ENCODE results near the gene FCGR2B. TPM values are rescaled to one million over a fixed set of nuclear protein-coding genes. Genes with fewer than 3 reads are reported as not detected.

Gene FCGR2B
- total RNA-seq (2022; extraction: Qiagen RNA extraction; ENCODE audit: low read depth), result not detected in 5 replicates

DNA sequence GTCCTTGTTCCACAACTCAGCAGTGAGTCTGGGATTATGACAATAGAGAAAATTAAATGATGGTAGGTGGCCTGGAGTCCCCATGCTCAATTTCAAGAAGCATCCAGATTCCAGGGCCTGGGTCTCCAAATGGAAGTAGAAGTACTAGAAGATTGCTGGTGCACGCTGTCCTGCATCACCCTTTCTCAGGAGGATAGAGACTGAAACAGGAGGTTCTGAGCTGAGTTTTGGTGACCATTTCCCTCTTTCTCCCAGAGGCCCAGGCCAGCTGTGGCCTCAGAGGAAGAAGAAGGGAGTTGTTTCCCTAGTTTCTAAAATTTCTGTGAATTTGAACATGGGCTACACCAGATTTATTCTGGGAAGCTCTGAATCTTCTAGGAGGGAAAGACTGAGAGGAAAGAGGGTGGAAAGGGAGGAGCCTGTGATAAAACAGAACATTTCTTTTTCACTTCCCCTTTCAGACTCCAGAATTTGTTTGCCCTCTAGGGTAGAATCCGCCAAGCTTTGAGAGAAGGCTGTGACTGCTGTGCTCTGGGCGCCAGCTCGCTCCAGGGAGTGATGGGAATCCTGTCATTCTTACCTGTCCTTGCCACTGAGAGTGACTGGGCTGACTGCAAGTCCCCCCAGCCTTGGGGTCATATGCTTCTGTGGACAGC is at the start of gene FCGR2B:
FCGR2B (plus strand) TSS at position 460 of the 656 bp plus-strand sequence; CDS start at position 559, 99 bp downstream.

DNA sequence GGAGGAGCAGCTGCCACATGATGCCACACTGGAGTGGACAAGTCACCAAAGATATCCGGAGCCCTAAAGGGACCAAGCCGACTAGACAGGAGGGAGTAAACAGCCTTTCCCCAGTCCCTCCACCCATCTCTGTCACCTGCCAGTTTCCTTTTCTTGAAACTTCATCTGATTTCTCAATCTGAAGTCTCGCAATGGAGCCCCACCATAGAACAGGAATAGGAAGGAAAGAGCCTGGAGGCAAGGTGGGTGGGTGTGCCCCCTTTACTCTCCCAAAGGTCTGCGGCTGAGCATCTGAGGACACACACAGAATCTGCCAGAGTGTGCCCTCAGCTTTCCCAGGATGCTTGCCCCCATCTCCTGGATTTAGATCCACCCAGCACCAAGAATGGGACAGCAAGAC is 31.9 kb upstream of the FCGR2B start, which contains the start of gene FCGR3B:
FCGR3B (minus strand) TSS at position 101 of the 400 bp plus-strand sequence; CDS start at position 19, 82 bp downstream.

DNA sequence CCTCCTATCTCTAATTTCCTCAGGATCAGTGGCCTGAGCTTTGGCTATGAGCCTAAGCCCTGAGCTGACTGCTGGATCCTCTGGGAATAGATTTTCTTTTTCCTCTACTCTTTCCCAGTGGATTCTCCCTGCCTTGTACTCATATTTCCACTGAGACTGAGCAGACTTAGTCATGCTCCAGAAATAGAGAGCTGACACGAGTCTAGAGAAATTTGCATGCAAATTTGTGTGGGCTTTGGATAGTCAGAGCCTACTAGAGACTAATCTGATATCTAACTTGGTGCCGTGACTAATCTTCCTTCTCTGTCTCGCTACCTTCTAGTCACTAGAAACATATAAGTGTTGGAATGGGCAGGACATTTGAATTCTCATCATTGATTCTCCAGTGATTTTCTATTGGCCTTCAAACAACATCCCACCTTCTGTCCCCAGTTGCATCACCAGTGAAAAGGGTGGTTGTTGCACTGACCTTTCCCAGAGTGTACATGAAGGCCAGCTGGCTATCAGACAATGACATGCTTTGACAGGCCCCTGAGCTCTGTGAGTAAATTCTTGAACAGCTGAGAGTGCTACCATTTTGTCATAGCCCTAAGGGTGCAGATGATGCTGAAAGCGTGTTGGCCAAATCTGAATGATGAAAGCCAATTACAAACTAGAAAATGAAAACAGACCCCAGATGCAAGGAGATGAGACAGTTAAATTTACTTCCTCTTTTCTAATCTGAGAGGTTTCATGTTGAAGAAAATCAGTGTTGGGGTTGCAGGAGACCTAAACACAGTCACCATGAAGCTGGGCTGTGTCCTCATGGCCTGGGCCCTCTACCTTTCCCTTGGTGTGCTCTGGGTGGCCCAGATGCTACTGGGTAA is 43.8 kb downstream of the FCGR2B start, which contains the start of gene FCRLA:
FCRLA (plus strand) TSS at position 748 of the 866 bp plus-strand sequence; CDS start at position 784, 36 bp downstream.

DNA sequence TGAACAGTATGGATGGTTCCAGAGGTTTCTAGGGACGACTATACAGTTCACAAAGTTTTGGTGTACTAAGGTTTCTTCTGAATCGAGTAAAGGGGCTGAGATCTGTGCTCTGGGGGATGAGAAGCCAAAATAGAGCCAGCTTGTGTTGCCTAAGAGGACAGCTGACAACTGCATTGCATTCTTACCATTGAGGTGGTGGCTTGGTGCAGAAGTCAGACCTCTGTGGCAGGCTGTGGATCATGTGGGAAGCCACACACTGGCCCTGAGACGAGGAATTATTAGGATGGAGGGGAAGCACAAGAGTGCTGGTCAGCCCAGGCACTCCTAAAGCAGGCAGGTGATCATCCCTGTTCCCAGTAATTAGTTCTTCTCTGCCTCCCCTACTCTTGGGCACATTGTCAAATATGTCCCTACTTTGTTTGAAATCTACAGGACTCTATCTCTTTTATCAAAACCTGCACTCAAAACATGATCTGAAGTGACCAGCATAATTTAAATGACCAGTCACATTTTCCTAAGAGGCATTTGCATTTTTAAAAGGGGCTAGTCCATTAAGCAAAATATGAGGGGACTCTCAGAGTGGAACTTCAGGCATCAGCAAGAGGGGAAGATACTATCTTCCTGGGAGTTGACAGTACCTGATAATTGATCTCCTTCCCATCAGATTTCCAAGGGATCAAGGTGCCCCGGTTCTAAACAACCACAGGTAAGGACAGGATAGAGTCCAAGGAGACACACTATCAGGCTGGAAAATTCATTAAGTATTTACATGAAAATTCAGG is 58.2 kb downstream of the FCGR2B start, which contains the start of gene FCRLB:
FCRLB (plus strand) TSS at position 589 of the 782 bp plus-strand sequence. CDS start 1,129 bp downstream, outside the sequence.

Other genes with a start within 250 kb of the FCGR2B start
- gene FCGR2A, start 157.7 kb upstream of the FCGR2B start, total RNA-seq (2022; extraction: Qiagen RNA extraction; ENCODE audit: low read depth), result not detected in 5 replicates
- gene HSPA6, start 138.6 kb upstream of the FCGR2B start, total RNA-seq (2022; extraction: Qiagen RNA extraction; ENCODE audit: low read depth), result 1.5 to 11.0 TPM (median 3.6 TPM) in 5 replicates
- not detected in 5 replicates for gene FCGR3A, start 113.3 kb upstream of the FCGR2B start, total RNA-seq (2022; extraction: Qiagen RNA extraction; ENCODE audit: low read depth)
- gene FCGR3B, start 32.0 kb upstream of the FCGR2B start, total RNA-seq (2022; extraction: Qiagen RNA extraction; ENCODE audit: low read depth), result not detected in 5 replicates
- 0.06 to 0.09 TPM in 2 of 5 replicates, not detected in the others for gene FCRLA, start 44.1 kb downstream of the FCGR2B start, total RNA-seq (2022; extraction: Qiagen RNA extraction; ENCODE audit: low read depth)
- 1.2 to 1.9 TPM (median 1.7 TPM) in 5 replicates for gene FCRLB, start 58.4 kb downstream of the FCGR2B start, total RNA-seq (2022; extraction: Qiagen RNA extraction; ENCODE audit: low read depth)
- 44.0 to 57.9 TPM (median 45.1 TPM) in 5 replicates for gene DUSP12, start 86.6 kb downstream of the FCGR2B start, total RNA-seq (2022; extraction: Qiagen RNA extraction; ENCODE audit: low read depth)
- 12.0 to 14.3 TPM (median 13.3 TPM) in 5 replicates for gene ATF6, start 103.2 kb downstream of the FCGR2B start, total RNA-seq (2022; extraction: Qiagen RNA extraction; ENCODE audit: low read depth)

All from A549 treated with DMSO at 1 μM for 4 hours (cell line).